IgD-negative memory B cell (primary cell): ENCODE data around the gene UNC93B1. TPM values are rescaled to one million over a fixed set of nuclear protein-coding genes. Genes with fewer than 3 reads are reported as not detected.

Source experiments
- H3K27ac Mint-ChIP-seq, 3 donors: one replicate each; pipeline ENCODE4 v1.8.0; 2020 to 2022; ENCODE audit warnings: mild to moderate bottlenecking in 3 of 3, mixed read lengths in 3 of 3, moderate library complexity in 1 of 3
- H3K27me3 Mint-ChIP-seq: one replicate; pipeline ENCODE4 v1.8.0; 2021; ENCODE audit warnings: mixed read lengths
- H3K36me3 Mint-ChIP-seq: one replicate; pipeline ENCODE4 v1.8.0; 2020; ENCODE audit warnings: mild to moderate bottlenecking, mixed read lengths
- H3K4me1 Mint-ChIP-seq, 3 donors: one replicate each; pipeline ENCODE4 v1.8.0; 2020 to 2022; ENCODE audit warnings: mixed read lengths in 3 of 3, mild to moderate bottlenecking in 1 of 3
- H3K4me3 Mint-ChIP-seq, 4 donors: one replicate each; pipeline ENCODE4 v1.8.0; 2020 to 2022; ENCODE audit warnings: mild to moderate bottlenecking in 4 of 4, mixed read lengths in 4 of 4, moderate library complexity in 3 of 4
- H3K9me3 Mint-ChIP-seq, 3 donors: one replicate each; pipeline ENCODE4 v1.8.0; 2020 to 2021; ENCODE audit warnings: mixed read lengths in 3 of 3, mild to moderate bottlenecking in 1 of 3
- polyA plus RNA-seq: library from polyadenylated mRNA; unstranded; fragments of 300-500 nt; fragmentation: Illumina TruSeq; gene quantifications from one replicate; pipeline ENCODE4 v1.2.3, GENCODE V29; 2021

Gene UNC93B1
- polyA plus RNA-seq, 1 donor from 2014 or later, result 140 TPM

DNA sequence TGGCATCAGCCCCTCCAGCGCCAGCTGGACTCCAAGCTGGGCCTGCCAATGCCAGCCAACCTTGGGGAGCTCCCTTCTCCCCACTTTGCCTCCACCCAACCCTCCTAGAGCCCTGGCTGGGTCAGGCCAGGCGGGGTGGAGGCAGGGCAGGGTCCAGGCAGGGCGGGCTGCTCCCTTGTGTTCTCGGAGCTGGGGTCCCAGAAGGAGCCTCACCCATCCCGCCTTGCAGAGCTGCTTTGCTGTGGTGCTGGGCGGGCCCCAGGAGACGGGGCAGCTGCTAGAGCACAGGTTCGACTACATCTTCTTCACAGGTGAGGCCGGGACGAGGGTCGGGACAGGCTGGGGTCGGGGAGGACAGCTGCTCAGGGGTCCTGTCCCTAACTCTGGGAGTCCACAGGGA, 15.6 kb upstream of the UNC93B1 start:
- H3K36me3 Mint-ChIP-seq, result no peaks in the 10 kb centered on the region
- H3K4me1 Mint-ChIP-seq, result no peaks in the 10 kb centered on the region
- H3K4me3 Mint-ChIP-seq, result peak overlapping the region in 1 of 4 donors; percentile 54
- no peaks in the 10 kb centered on the region for H3K9me3 Mint-ChIP-seq
- peaks cover 4% of the 10 kb centered on the region for H3K27me3 Mint-ChIP-seq
- H3K27ac Mint-ChIP-seq, result no peak overlapping the region

DNA sequence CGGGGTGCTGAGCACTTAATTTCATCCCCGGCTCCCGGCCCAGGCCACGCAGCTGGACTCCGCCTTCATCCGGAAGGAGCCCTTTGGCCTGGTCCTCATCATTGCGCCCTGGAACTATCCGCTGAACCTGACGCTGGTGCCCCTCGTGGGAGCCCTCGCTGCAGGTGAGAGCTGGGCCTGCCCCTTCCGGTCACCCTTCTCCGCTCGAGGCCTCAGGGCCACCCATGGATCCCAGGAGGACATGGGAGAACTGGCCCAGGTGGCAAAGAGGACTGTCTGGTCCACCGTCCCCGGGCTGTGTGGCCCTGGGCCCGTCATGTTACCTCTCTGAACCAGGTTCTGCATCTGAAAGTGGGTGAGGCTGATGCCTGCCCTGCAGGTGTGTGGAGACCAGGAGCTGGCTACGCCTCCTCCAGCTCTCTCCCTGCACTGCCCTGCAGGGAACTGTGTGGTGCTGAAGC, 14.9 kb upstream of the UNC93B1 start:
- H3K36me3 Mint-ChIP-seq, result peaks cover 2% of the 10 kb centered on the region
- peaks cover 4% of the 10 kb centered on the region for H3K27me3 Mint-ChIP-seq
- H3K4me1 Mint-ChIP-seq, result no peaks in the 10 kb centered on the region
- H3K4me3 Mint-ChIP-seq, result no peak overlapping the region
- no peak overlapping the region for H3K27ac Mint-ChIP-seq
- no peaks in the 10 kb centered on the region for H3K9me3 Mint-ChIP-seq

DNA sequence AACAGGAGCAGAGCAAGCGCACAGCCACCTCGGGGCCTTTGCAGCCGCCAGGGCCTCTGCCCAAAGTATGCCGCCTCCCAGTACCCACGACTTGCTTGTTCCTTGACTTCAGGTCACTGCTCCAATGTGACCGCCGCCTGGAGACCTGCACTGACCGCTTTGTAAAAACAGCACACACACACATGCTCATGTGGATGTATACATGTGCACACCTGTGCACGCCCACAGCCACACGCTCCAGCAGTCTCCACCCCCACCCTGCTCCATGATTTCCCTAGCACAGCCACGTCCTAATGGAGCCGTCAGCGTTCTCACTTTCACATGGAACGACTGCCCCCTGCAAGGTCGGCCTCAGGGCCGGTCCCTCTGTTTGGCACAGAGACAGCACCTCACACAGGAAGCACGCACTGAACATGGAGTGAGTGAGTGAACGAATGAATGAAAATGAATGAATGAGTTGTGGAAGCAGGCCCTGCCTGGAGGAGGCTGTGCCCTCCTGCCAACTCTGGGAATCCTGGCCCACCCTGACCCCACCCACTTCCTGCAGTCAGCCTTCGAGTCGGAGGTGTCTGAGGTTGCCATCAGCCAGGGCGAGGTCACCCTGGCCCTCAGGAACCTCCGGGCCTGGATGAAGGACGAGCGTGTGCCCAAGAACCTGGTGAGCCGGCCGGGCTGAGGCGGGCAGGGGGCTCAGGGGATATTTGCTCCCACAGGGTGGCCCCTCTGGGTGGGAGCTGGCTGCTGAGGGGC, 14.3 kb upstream of the UNC93B1 start:
- Mint-ChIP-seq H3K36me3 (peaks cover 2% of the 10 kb centered on the region), H3K4me1 (no peaks in the 10 kb centered on the region), H3K27ac (no peak overlapping the region), H3K9me3 (no peaks in the 10 kb centered on the region), H3K4me3 (no peak overlapping the region), H3K27me3 (peaks cover 4% of the 10 kb centered on the region)

DNA sequence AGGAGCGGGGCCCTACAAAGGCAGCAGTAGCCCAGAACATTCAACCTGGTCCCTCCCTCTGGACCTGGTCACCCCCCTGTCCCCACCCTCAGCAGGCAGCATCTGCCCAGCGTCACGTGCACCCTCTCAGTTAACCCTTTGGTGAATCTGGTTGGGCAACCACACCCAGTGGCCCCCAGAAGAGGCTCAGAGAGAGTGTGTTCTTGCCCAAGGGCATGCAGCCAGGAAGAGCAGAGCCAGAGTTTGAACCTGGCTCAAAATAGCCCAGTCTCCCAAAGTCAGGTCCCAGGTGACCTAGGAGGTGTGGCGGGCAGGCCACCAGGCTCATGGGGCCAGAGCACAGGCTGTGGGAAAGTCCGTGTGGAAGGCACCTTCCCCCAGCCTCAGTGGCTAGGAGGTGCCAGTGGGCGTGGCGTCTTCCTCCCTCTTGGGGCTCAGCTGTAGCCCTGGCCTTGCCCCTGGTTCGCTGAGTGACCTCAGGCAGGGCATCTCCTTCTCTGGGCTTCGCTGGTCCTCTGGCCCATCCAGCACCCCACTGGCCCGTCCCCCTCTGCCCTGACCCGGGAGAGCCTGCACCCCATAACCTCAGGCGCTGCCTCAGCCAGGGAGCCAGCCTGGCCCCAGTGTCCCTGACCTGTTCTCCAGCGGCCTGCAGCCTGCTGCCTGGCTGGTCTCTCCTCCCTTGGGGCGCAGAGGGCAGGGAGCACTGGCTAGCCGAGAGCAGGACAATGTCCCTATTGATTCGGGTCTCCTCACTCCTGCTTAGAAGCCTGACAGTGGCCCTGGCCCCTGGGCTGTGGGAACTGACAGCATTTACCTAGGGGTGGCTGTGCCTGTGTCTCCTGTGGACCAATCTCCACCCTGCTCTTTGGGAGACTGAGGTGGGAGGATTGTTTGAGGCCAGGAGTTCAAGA, 13.3 kb upstream of the UNC93B1 start:
- Mint-ChIP-seq H3K27ac (no peak overlapping the region), H3K36me3 (peaks cover 2% of the 10 kb centered on the region), H3K4me1 (peaks cover 0 to 2% (median 0%) of the 10 kb centered on the region in 3 donors), H3K9me3 (no peaks in the 10 kb centered on the region), H3K27me3 (peaks cover 4% of the 10 kb centered on the region), H3K4me3 (no peak overlapping the region)

DNA sequence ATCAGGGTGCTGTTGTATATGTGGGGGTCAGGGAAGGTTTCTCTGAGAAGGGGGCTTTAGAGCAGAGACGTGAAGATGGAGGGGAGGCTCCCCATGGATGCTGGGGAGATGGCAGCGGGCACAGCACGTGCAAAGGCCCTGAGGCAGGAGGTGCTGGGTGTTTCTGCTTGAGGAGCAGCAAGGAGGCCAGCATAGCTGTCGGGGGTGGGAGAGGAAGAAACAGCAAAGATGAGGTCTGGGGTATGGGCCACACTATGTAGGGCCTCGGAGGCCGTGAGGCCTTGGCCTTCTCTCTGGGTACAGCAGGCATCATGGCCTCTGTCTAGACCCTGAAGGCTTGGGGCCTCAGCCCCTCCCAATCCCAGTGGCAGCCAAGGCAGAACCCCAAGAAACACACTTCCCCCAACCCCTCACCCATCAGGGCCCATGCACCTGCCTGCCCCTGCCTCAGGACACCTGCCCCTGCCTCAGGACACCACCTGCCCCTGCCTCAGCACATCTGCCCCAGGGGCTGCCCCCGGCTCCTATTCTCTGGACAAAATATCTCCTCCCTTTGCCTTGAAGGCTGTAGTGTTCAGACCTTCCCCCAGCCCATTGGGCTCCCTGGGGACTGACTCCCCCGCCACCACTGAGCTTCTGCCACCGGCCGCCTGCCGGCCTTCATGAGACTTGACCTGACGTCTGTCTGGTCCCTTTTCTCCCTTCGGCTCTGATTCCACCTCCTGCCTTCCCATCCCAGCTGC, 12.4 kb upstream of the UNC93B1 start:
- Mint-ChIP-seq H3K4me1 (peaks cover 2 to 4% (median 4%) of the 10 kb centered on the region in 3 donors), H3K27me3 (peaks cover 4% of the 10 kb centered on the region), H3K4me3 (no peak overlapping the region), H3K9me3 (no peaks in the 10 kb centered on the region), H3K36me3 (peaks cover 2% of the 10 kb centered on the region), H3K27ac (no peak overlapping the region)

DNA sequence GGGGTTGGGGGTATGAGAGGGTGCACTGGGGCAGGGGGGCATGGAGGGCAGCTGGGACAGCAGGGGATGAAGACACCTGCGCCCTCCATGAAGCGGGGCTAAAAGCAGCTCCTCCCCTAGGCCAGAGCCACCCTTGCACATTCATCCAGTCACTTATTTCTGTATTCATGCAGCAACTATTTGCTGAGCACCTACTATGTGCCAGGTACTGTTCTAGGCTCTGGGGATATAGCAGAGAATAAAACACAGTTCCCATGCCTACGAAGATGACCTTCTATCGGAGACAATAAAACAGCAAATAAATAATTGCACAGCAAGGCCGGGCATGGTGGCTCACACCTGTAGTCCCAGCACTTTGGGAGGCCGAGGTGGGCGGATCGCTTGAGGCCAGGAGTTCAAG, 11.6 kb upstream of the UNC93B1 start:
- no peaks in the 10 kb centered on the region for H3K9me3 Mint-ChIP-seq
- peaks cover 4 to 10% (median 5%) of the 10 kb centered on the region in 3 donors for H3K4me1 Mint-ChIP-seq
- no peak overlapping the region for H3K4me3 Mint-ChIP-seq
- peaks cover 4% of the 10 kb centered on the region for H3K27me3 Mint-ChIP-seq
- peaks cover 2% of the 10 kb centered on the region for H3K36me3 Mint-ChIP-seq
- H3K27ac Mint-ChIP-seq, result no peak overlapping the region

DNA sequence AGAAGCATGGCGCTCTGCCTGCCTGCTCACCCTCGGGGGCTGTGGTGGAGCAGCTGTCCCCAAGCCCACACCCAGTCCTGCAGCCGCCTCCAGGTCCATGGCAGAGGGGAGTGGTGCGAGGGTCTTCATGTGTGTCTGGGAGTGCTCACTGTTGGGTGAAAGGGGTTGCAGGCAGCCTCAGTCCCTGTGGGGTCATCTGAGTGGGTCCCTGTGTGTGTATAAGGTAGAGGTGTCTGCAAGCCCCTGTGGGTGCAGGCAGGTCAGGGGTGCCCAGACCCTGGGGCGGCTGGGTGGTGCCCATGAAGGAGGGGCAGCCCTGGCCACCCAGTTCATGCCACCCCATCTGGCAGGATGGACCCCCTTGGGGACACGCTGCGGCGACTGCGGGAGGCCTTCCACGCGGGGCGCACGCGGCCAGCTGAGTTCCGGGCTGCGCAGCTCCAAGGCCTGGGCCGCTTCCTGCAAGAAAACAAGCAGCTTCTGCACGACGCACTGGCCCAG, 11.1 kb upstream of the UNC93B1 start:
- peaks cover 4% of the 10 kb centered on the region for H3K27me3 Mint-ChIP-seq
- H3K36me3 Mint-ChIP-seq, result peaks cover 2% of the 10 kb centered on the region
- H3K4me1 Mint-ChIP-seq, result peaks cover 7 to 10% (median 9%) of the 10 kb centered on the region in 3 donors
- no peaks in the 10 kb centered on the region for H3K9me3 Mint-ChIP-seq
- peak overlapping the region in 1 of 4 donors; percentile 63 for H3K4me3 Mint-ChIP-seq
- H3K27ac Mint-ChIP-seq, result no peak overlapping the region

DNA sequence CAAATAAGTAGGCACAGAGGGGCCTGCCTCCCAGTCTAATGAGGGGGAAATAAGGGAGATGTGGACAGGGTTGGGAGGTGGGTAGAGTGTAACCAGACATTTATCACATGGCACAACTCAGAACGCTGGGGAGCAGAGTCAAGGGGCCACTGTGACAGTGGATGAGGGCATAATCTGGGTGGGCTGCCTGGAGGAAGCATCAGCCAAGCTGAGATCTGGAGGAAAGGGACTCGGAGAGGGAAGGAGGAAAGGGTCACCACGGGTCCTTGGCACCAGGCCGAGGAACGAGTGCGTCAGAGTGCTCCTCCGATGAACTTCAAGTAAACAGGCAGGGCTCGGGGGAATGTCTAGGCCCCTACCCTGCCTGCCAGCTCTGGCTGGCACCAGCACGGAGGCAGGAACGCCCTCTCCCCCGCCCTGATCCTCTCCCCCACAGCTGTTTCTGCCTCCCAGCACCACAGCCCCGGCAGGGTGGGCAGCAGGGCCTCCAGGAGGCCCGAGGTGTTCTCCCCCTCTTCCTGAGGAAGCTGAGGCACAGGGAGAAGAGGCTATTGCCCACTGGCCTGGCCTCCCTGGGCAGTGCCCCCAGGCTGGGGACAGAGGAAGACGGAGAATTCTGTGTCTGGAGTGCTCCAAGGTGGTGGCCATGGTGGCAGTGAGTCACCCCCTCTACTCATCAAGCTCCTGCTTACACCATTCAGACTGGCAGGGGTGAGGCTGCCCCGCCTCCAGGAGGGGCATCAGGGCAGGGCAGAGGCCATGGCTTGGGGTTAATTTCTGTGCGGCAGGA, 10.5 kb upstream of the UNC93B1 start:
- peaks cover 12 to 16% (median 15%) of the 10 kb centered on the region in 3 donors for H3K4me1 Mint-ChIP-seq
- no peaks in the 10 kb centered on the region for H3K9me3 Mint-ChIP-seq
- H3K36me3 Mint-ChIP-seq, result peaks cover 2% of the 10 kb centered on the region
- H3K4me3 Mint-ChIP-seq, result no peak overlapping the region
- no peak overlapping the region for H3K27ac Mint-ChIP-seq
- H3K27me3 Mint-ChIP-seq, result peaks cover 4% of the 10 kb centered on the region

DNA sequence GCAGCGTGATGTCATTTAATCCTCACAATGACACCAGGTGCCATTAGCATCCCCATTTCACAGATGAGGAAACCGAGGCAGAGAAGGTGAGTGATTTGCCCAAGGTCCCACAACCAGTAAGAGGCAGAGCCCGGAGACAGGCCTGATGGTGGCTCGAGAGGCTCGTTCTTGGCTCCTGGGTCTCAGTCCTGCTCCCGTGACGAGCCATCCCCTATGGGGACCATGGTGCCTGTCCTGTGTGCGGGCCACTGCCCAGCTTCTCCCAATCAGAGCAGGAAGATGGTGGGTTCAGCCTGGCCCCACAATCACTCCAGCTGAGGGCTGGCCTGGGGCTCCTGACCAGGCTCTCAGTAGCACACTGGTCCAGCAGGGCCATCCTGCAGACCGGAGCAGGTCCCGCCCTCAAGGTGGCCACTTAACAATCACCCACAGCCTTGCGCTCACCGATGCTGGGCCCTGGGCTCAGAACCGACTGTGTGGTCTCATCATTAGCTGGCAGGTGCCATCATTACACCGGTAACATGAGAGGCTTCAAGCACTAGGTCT, 9.8 kb upstream of the UNC93B1 start:
- H3K27me3 Mint-ChIP-seq, result peaks cover 1% of the 10 kb centered on the region
- peaks cover 15 to 22% (median 21%) of the 10 kb centered on the region in 3 donors for H3K4me1 Mint-ChIP-seq
- H3K27ac Mint-ChIP-seq, result no peak overlapping the region
- H3K36me3 Mint-ChIP-seq, result peaks cover 2% of the 10 kb centered on the region
- H3K9me3 Mint-ChIP-seq, result no peaks in the 10 kb centered on the region
- peak overlapping the region in 1 of 4 donors; percentile 8 for H3K4me3 Mint-ChIP-seq

DNA sequence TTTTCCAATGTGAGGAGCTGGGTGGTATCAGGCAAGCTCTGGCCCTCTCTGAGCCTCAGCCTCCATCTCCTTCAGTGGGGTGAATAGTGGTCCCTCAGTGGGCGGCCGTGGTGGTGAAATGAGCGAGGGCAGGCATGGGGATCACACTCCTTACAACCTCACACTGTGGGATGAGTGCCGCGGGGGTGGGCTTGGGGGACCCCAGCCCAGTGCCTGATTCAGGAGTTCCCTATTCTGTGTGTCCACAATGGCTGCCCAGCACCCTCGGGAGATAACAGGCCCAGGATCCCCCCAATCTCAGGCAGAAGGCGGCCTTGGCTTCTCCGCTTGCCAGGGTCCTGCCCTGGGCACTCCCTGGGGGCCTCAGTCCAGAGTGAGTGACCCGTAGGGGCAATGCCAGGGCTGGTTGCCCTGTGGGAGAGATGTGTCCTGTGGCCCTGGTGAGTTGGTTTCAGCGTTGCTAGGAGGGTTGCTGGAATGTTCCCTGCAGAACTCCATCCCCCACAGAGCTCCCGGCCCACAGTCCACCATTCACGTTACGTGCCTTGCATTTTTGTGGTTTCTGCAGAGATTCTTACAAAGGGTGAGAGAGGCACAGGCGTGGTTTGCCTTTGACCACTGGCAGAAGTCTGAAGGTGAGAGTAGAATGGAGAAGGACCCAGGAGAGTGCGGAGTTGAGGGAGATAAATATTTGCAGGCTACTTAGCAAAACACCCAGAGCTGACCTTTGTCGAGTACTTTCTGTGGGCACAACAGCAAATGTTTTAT, 9.1 kb upstream of the UNC93B1 start:
- Mint-ChIP-seq H3K9me3 (no peaks in the 10 kb centered on the region), H3K36me3 (peaks cover 2% of the 10 kb centered on the region), H3K27ac (no peak overlapping the region), H3K27me3 (peaks cover 1% of the 10 kb centered on the region), H3K4me1 (peaks cover 15 to 23% (median 21%) of the 10 kb centered on the region in 3 donors), H3K4me3 (no peak overlapping the region)

DNA sequence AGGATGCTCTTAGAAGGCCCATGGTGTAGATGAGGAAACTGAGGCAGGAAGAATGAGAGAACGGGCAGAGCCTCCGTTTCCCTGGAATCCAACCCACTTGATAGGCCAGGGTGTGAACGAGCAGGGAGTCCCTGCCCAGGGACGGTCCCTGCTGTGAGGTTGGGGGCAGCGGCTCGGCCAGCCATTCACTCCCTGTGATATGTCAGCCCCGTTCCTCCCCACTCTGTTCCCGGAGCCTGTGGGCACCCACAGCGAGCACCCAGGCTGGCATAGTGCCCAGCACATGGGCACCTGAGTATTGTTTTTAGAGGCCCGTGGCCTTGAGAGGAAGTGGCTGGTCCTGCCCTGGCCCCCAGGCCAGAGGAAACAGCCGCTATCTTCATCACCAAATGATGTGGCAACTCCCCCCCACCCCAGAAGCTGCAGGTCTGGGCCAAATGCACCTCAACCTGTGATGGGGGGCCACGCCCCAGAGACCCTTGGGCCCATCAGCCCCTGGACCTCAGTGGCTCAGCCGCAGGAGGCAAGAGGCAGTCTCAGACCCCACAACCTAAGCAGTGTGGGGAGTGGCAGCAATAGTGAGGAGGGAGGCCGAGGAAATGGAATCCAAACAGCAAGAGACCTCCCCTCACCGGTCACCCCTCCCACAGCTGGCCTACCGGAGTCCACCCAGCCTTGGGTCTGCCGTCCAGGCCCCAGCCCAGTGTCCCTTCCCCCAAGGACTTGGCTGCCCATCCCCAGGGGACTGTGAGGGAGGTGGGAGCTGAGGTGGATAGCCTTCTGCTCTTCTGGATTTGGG, 8.3 kb upstream of the UNC93B1 start:
- Mint-ChIP-seq H3K27ac (no peak overlapping the region), H3K9me3 (no peaks in the 10 kb centered on the region), H3K36me3 (peaks cover 2% of the 10 kb centered on the region), H3K4me1 (peaks cover 15 to 23% (median 21%) of the 10 kb centered on the region in 3 donors), H3K27me3 (no peaks in the 10 kb centered on the region), H3K4me3 (no peak overlapping the region)

DNA sequence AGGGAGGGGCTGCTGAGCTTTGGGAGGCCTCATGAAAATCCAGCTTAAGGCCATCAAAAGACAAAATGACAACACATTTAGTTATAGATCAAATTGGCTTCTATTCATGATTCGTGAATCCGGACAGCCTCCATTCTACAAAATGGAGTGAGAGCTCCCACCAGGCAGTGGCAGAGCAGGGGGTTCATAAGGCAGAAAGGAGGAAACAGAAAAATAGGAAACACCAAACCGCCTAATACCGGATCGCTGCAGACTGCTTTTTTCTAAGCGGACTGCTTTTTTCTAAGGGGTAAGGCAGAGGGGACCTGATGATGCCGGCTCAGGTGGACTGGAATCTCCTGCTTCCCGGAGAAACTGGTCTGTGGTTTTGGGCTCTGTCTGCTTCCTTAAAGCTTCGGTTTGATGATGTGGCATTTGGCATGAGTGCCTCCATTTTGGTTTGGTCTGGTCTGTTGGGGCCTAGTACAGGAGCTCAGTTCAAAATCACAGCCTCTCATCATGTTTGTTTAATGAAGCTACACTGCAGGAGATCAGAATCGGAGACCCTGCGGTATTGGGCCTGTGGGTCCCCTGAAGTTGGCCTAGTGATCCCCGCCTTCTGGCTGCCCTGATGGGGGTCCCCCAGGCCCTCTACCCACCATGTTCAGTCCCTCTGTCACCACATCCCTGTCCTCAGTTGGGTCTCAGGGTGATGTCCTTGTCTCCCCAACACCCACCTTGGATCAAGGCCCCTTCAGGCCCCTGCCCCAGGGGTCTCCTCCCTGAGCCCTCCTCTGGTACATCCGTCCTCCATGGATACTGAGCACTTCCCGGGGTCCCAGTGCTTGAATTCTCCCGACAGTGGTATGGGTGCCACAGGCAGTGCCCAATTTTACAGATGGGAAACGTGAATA, 7.4 kb upstream of the UNC93B1 start:
- Mint-ChIP-seq H3K4me1 (peaks cover 17 to 26% (median 23%) of the 10 kb centered on the region in 3 donors), H3K4me3 (peak overlapping the region in 2 of 4 donors; percentile 12 to 35), H3K27me3 (no peaks in the 10 kb centered on the region), H3K27ac (peak overlapping the region in 1 of 3 donors; percentile 54), H3K9me3 (no peaks in the 10 kb centered on the region), H3K36me3 (peaks cover 2% of the 10 kb centered on the region)
